Measurements from ENCODE around the gene GALNT17.

GRCh38 chr7:71453630-71454029, 321.7 kb downstream of the GALNT17 start:
- TF ChIP-seq POLR2AphosphoS5 (IDR thresholded peaks at IDR 0.05; ENCODE audit: low read depth, low read length) (no peak), REST (IDR thresholded peaks at IDR 0.05; ENCODE audit: insufficient read depth in 1 of 2, low read depth in 2 of 2, low read length in 2 of 2) (no peak), FOXP2 (optimal IDR thresholded peaks at IDR 0.05; ENCODE audit: borderline replicate concordance, extremely low read depth, extremely low read length, insufficient read depth) (no peak)
